Measurements from ENCODE around the gene ESRRG. TPM values are rescaled to one million over a fixed set of nuclear protein-coding genes. Genes with fewer than 3 reads are reported as not detected.

The ESRRG gene
- total RNA-seq, 2 donors from 2014 or later: 4.1 to 16.2 TPM

- no peaks in the 10 kb centered on the region for H3K27me3 ChIP-seq (replicated peaks; ENCODE audit: insufficient read depth)
- WGBS: 82% methylated on average over 6 of the region's 6 CpGs
These were observed 96.7 kb downstream of the ESRRG start for GRCh38 chr1:216626394-216627067.

DNA sequence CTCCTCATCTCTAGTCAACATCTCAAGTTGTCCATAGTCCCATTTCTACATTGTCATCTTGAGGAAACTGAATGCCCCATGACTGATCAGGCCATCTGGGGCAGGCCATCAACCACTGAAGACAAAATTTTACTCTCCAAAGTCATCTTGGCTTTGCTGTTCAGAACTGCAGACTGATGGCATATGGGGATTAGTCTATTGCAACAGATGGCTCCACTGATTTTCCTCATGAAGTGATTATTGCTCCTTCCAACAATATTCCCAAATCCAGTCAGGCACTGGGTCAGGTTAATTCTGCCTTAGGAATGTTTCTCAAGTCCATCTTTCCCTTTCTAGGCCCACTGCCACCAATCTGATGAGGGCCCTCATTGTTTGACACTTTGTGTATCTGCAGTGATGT is 101.7 kb downstream of the ESRRG start:
- TF ChIP-seq POLR2A (IDR thresholded peaks at IDR 0.05) (no peak), CTCF (IDR thresholded peaks at IDR 0.05) (no peak), POLR2AphosphoS5 (IDR thresholded peaks at IDR 0.05) (no peak)
- Histone ChIP-seq H3K4me3 (no peak overlapping the region), H3K36me3 (no peaks in the 10 kb centered on the region), H3K9me3 (no peaks in the 10 kb centered on the region), H3K4me1 (replicated peaks) (no peaks in the 10 kb centered on the region), H3K27me3 (replicated peaks; ENCODE audit: insufficient read depth) (no peaks in the 10 kb centered on the region), H3K27ac (no peak overlapping the region)
- intact Hi-C loops (cut with DNase I): no loop called here
- DNase-seq (ENCODE audit: low spot score): no peak

More at GRCh38 chr1:216626394-216627067, 96.7 kb downstream of the ESRRG start:
- no peak for TF ChIP-seq POLR2AphosphoS5 (IDR thresholded peaks at IDR 0.05)
- TF ChIP-seq CTCF (IDR thresholded peaks at IDR 0.05): no peak
- no peak for DNase-seq (ENCODE audit: low spot score)
- Histone ChIP-seq H3K9me3 (no peaks in the 10 kb centered on the region), H3K27ac (no peak overlapping the region), H3K4me3 (no peak overlapping the region), H3K4me1 (replicated peaks) (no peaks in the 10 kb centered on the region), H3K36me3 (no peaks in the 10 kb centered on the region)
- intact Hi-C loops (cut with DNase I): no loop called here

- WGBS: 58% methylated on average over 5 of the region's 5 CpGs
- Histone ChIP-seq H3K4me3 (no peak overlapping the region), H3K36me3 (no peaks in the 10 kb centered on the region), H3K27me3 (replicated peaks; ENCODE audit: insufficient read depth) (no peaks in the 10 kb centered on the region), H3K9me3 (no peaks in the 10 kb centered on the region), H3K27ac (no peak overlapping the region), H3K4me1 (replicated peaks) (no peaks in the 10 kb centered on the region)
- DNase-seq (ENCODE audit: low spot score): no peak
- intact Hi-C loops (cut with DNase I): no loop called here
- TF ChIP-seq POLR2A (IDR thresholded peaks at IDR 0.05): no peak
- no peak for TF ChIP-seq POLR2AphosphoS5 (IDR thresholded peaks at IDR 0.05)
- no peak for TF ChIP-seq CTCF (IDR thresholded peaks at IDR 0.05)
These were observed 106.0 kb downstream of the ESRRG start for GRCh38 chr1:216617081-216617875.

DNA sequence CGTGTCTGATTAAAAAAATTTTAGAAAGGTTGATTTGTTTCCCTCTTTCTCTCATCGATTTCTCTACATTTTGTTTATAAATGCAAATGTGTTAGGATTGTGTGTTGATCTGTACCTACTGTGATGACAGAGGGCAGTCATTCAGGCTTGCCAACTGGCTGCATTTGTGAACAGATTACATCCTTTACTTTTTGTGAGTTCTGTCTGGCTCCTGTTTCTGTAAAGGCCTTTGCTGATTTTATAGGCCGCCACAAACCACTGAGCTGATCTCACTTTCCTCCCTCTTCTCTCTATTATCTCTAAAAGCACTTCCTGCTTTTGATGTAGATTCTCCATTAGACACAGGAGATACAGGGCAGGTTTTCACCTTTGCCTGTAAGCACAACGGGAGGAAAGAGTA is 106.8 kb downstream of the ESRRG start:
- 54% methylated on average over 4 of the region's 4 CpGs for WGBS
- H3K36me3 ChIP-seq: no peaks in the 10 kb centered on the region
- no peak for DNase-seq (ENCODE audit: low spot score)
- H3K4me3 ChIP-seq: no peak overlapping the region
- H3K4me1 ChIP-seq (replicated peaks): no peaks in the 10 kb centered on the region
- H3K27me3 ChIP-seq (replicated peaks; ENCODE audit: insufficient read depth): no peaks in the 10 kb centered on the region
- intact Hi-C loops (cut with DNase I): no loop called here
- TF ChIP-seq POLR2A (IDR thresholded peaks at IDR 0.05) (no peak), CTCF (IDR thresholded peaks at IDR 0.05) (no peak), POLR2AphosphoS5 (IDR thresholded peaks at IDR 0.05) (no peak)
- H3K27ac ChIP-seq: no peak overlapping the region
- H3K9me3 ChIP-seq: no peaks in the 10 kb centered on the region
